ENCODE results near the gene NDUFS5. TPM values are rescaled to one million over a fixed set of nuclear protein-coding genes. Genes with fewer than 3 reads are reported as not detected.

The NDUFS5 gene
- total RNA-seq, 1 experiment from 2014 or later: 316 TPM

- Histone ChIP-seq H3K4me3 (ENCODE audit: low read depth in 2 of 2, low read length in 2 of 2) (no peak overlapping the region), H3K36me3 (ENCODE audit: control insufficient read depth, insufficient read depth, low read length) (peaks cover 68% of the 10 kb centered on the region), H3K4me1 (ENCODE audit: control insufficient read depth, insufficient read depth, low read length) (peaks cover 5% of the 10 kb centered on the region; the same call in 1 of the 2 replicates), H3K27ac (ENCODE audit: low read length) (no peak overlapping the region), H3K27me3 (ENCODE audit: control insufficient read depth, insufficient read depth, low read length) (no peaks in the 10 kb centered on the region), H3K9me3 (ENCODE audit: control insufficient read depth, insufficient read depth, low read depth, low read length) (no peaks in the 10 kb centered on the region)
- ATAC-seq (no peak), DNase-seq (ENCODE audit: low read depth, low spot score) (no peak)
- BruUV-seq (replicated peaks): no TSS peak
- intact Hi-C loops (cut with micrococcal nuclease; ENCODE audit: unreplicated experiment) (no loop called here), in situ Hi-C loops (cut with HindIII; ENCODE audit: low pct_unique_long_range_greater_than_20kb, low sequenced_read_pairs) (no loop called here)
- CTCF ChIA-PET: no interaction called here
- POLR2A ChIA-PET: no interaction called here
- TF ChIP-seq SIN3A (IDR thresholded peaks at IDR 0.05; ENCODE audit: borderline replicate concordance, insufficient read depth, low read depth, low read length) (no peak), CTCF (IDR thresholded peaks at IDR 0.05) (no peak), POLR2AphosphoS5 (IDR thresholded peaks at IDR 0.05; ENCODE audit: low read depth, low read length) (no peak), TCF7L2 (IDR thresholded peaks at IDR 0.05; ENCODE audit: low read depth, low read length) (no peak), REST (IDR thresholded peaks at IDR 0.05; ENCODE audit: insufficient read depth in 1 of 2, low read depth in 2 of 2, low read length in 1 of 2) (no peak)
Observed at GRCh38 chr1:39001516-39002421, 24.4 kb upstream of the NDUFS5 start.

- ChIA-PET CTCF (no interaction called here), POLR2A (no interaction called here)
- DNase-seq (ENCODE audit: low read depth, low spot score): no peak
- in situ Hi-C loops (cut with HindIII; ENCODE audit: low pct_unique_long_range_greater_than_20kb, low sequenced_read_pairs): no loop called here
- Histone ChIP-seq H3K9me3 (ENCODE audit: control insufficient read depth, insufficient read depth, low read depth, low read length) (no peaks in the 10 kb centered on the region), H3K36me3 (ENCODE audit: control insufficient read depth, insufficient read depth, low read length) (peaks cover 68% of the 10 kb centered on the region), H3K4me3 (ENCODE audit: low read depth in 2 of 2, low read length in 2 of 2) (no peak overlapping the region), H3K27ac (ENCODE audit: low read length) (no peak overlapping the region), H3K27me3 (ENCODE audit: control insufficient read depth, insufficient read depth, low read length) (no peaks in the 10 kb centered on the region), H3K4me1 (ENCODE audit: control insufficient read depth, insufficient read depth, low read length) (no peaks in the 10 kb centered on the region)
- no peak for ATAC-seq
- intact Hi-C loops (cut with micrococcal nuclease; ENCODE audit: unreplicated experiment): no loop called here
- no TSS peak for BruUV-seq (replicated peaks)
- TF ChIP-seq SIN3A (IDR thresholded peaks at IDR 0.05; ENCODE audit: borderline replicate concordance, insufficient read depth, low read depth, low read length) (no peak), REST (IDR thresholded peaks at IDR 0.05; ENCODE audit: insufficient read depth in 1 of 2, low read depth in 2 of 2, low read length in 1 of 2) (no peak), CTCF (IDR thresholded peaks at IDR 0.05) (no peak), POLR2AphosphoS5 (IDR thresholded peaks at IDR 0.05; ENCODE audit: low read depth, low read length) (no peak), TCF7L2 (IDR thresholded peaks at IDR 0.05; ENCODE audit: low read depth, low read length) (no peak)
Observed at GRCh38 chr1:39003281-39003680, 22.9 kb upstream of the NDUFS5 start.

All from Panc1 (cell line).